MG63 (cell line): ENCODE data around the gene SORCS3. TPM values are rescaled to one million over a fixed set of nuclear protein-coding genes. Genes with fewer than 3 reads are reported as not detected.
"Not testable (repeated sequence)": the region's sequence is repeated elsewhere in the genome, so short reads cannot be mapped to it uniquely, and the experiment has no call there.

ENCODE experiments used
- DNase-seq: peaks from one replicate; pipeline ENCODE4 v3.0.0-alpha.2; 2020
- H3K27me3 ChIP-seq: fragments of 250-450 bp; sonication (Bioruptor Pico); 2 replicates; pipeline ENCODE4 v1.5.1; 2020; ENCODE audit warnings: mild to moderate bottlenecking, moderate library complexity
- H3K36me3 ChIP-seq: fragments of 250-450 bp; sonication (Bioruptor Pico); 2 replicates; pipeline ENCODE4 v1.5.1; 2020; ENCODE audit warnings: mild to moderate bottlenecking, moderate library complexity
- H3K4me3 ChIP-seq: fragments of 250-450 bp; sonication (Bioruptor Pico); 2 replicates; pipeline ENCODE4 v1.5.1; 2020; ENCODE audit warnings: mild to moderate bottlenecking, moderate library complexity
- H3K9me3 ChIP-seq: fragments of 250-450 bp; sonication (Bioruptor Pico); 2 replicates; pipeline ENCODE4 v1.5.1; 2020; ENCODE audit warnings: mild to moderate bottlenecking, moderate library complexity
- total RNA-seq: library from RNA; depleted of rRNA; stranded (reverse); fragments of >200 nt; shearing (Covaris generic); gene quantifications from 2 replicates; pipeline ENCODE4 v1.2.3, GENCODE V29; 2014; ENCODE audit warnings: low replicate concordance

The SORCS3 gene
- total RNA-seq, 1 experiment from 2014 or later, result not detected

DNA sequence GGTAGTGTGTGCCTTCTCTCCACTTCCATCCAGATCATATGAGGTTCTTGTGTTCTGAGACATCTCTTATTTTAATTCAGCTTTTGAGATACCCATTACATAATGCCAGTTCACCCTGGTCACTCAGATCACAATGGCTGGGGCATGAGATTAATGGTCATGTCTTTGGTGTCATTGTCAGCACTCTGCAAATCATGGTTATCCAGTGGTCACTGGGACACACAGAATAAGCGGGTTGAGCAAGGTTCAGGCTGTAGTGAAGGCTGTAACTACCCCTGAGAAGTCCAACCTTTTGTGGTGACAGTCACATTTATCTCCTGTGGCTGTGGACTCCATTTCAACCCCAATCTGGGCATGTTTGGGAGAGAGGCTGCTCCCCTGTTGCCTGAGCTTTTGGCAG, 35.8 kb downstream of the SORCS3 start:
- no peak for DNase-seq
- Histone ChIP-seq H3K27me3 (peaks cover 2% of the 10 kb centered on the region; the same call in 1 of the 2 replicates), H3K9me3 (peaks cover 3% of the 10 kb centered on the region; the same call in 1 of the 2 replicates), H3K4me3 (no peak overlapping the region), H3K36me3 (no peaks in the 10 kb centered on the region)

DNA sequence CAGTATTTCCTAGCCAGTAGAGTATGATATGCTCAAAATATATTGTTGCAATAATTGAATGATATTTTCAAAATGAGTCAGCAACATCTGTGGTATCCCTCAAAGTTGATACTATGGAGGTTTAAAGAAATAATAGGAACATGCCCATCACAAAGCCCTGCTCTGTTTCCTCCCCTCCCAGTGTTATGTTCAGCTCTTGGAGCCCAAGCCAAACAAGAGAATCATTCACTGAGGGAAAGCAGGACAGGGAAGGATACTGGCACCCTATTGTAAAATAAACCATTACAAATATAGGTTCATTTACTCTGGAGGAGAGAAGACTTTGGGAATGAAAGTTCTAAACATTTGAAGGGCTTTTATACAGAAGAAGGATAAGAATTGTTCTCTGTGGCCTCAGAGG, 37.6 kb downstream of the SORCS3 start:
- no peak for DNase-seq
- Histone ChIP-seq H3K4me3 (no peak overlapping the region), H3K9me3 (no peaks in the 10 kb centered on the region), H3K36me3 (no peaks in the 10 kb centered on the region), H3K27me3 (peaks cover 2% of the 10 kb centered on the region; the same call in 1 of the 2 replicates)

DNA sequence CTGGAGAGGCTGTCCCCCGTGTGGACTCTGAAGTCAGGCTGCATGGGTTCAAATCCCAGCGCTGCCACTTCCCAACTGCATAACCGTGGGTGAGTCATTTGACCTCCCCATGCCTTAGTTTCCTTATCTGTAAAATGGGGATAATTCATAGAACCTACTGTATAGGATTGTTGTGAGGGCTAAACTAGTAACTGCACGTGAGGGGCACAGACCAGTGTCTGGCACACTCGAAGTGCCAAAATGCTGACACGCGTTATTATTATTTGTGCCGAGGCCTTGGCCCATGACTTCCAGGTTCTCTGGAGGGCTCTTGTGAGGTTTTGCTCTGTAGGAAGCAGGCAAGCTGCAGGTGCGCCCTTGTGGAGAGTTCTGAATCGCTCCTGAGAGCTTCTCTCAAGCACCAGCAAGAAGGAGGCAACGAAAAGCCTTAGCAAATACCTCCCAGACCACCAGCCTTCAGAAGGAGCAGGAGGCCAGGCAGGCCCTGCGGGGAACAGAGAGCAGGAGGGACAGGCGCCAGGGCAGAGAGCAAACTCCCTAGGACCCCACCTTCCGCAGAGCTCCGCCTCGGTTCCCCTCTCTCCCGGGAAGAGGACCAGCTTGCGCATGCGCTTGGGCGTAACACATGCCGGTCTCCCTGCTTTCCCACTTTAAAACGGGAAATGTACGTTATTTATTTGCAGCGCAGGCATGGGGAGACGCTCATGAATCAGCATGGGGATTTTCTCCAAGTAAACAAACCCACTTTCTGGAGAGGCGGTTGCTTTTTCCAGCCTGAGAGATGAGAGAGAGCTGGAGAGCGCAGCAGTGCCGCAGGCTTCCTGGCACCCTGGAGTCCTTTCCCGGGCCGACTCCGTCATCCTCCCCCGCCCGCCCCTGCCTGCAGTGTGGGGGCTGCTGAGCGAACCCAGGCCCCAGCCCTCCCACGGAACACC, 39.6 kb downstream of the SORCS3 start:
- no peaks in the 10 kb centered on the region for H3K36me3 ChIP-seq
- peak; percentile 56 for DNase-seq
- H3K9me3 ChIP-seq, result no peaks in the 10 kb centered on the region
- H3K4me3 ChIP-seq, result peak overlapping the region; percentile 26
- peaks cover 2% of the 10 kb centered on the region; the same call in 1 of the 2 replicates for H3K27me3 ChIP-seq

DNA sequence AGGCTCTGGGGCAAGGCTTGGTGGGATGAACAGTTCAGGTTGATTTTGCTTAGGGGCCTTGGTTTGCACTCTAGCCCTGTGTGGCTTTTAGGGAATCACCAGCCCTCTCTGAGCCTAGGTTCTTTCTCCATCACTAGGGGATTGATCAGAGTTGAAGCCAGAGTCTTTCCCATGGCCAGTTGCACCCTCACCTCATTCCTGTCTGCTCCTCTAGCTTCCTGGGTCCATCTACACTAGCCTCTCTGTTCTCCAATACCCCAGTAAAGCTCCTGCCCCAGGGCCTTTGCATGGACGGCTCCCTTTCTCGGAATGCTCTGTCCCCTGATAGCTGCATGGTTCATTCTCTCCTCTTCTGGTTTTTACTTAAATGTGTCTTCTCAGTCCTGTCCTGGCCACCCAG, 40.4 kb downstream of the SORCS3 start:
- 0 out of 2 replicates have a peak, but pooled peaks cover 2% of the 10 kb centered on the region for H3K27me3 ChIP-seq
- no peaks in the 10 kb centered on the region for H3K36me3 ChIP-seq
- no peaks in the 10 kb centered on the region for H3K9me3 ChIP-seq
- no peak overlapping the region; the same call in 1 of the 2 replicates for H3K4me3 ChIP-seq
- no peak for DNase-seq

DNA sequence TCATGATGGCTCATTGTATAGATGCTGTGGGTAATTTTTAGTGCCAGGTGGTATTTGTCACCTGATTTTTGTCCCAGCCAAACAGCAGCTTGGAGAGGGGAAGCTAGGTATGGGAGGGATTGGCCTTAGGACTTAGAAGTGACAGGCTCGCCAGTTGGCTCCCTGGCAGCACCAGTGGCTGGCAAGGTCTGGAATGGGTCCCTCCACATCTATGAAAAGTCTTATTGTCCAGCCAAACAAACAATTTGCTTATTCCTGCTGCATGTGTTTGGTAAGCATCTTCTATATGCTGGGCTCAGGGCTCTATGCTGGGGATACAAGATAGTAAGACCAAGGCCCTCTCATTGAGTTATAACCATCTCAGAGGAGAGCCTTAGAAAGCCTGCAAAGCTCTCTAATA, 42.5 kb downstream of the SORCS3 start:
- H3K36me3 ChIP-seq, result no peaks in the 10 kb centered on the region
- no peaks in the 10 kb centered on the region for H3K9me3 ChIP-seq
- no peaks in the 10 kb centered on the region for H3K27me3 ChIP-seq
- no peak for DNase-seq
- H3K4me3 ChIP-seq, result no peak overlapping the region

DNA sequence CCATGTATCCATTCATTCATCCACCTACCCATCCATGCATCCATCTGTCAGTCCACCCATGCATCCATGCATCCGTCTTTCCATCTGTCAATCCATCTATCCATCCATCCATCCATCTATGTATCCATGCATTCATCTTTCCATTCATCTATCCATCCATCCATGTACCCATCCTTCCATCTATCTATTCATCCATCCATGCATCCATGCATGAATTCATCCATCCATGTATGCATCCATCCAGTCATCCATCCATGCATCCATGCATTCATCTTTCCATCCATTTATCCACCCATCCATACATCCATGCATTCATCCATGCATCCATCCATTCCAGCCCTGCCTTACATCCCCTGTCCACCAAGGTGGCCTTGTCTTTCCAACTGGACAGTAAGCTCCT, 45.7 kb downstream of the SORCS3 start:
- H3K27me3 ChIP-seq, result no peaks in the 10 kb centered on the region
- DNase-seq, result no peak
- H3K36me3 ChIP-seq, result no peaks in the 10 kb centered on the region
- no peaks in the 10 kb centered on the region for H3K9me3 ChIP-seq
- no peak overlapping the region for H3K4me3 ChIP-seq

DNA sequence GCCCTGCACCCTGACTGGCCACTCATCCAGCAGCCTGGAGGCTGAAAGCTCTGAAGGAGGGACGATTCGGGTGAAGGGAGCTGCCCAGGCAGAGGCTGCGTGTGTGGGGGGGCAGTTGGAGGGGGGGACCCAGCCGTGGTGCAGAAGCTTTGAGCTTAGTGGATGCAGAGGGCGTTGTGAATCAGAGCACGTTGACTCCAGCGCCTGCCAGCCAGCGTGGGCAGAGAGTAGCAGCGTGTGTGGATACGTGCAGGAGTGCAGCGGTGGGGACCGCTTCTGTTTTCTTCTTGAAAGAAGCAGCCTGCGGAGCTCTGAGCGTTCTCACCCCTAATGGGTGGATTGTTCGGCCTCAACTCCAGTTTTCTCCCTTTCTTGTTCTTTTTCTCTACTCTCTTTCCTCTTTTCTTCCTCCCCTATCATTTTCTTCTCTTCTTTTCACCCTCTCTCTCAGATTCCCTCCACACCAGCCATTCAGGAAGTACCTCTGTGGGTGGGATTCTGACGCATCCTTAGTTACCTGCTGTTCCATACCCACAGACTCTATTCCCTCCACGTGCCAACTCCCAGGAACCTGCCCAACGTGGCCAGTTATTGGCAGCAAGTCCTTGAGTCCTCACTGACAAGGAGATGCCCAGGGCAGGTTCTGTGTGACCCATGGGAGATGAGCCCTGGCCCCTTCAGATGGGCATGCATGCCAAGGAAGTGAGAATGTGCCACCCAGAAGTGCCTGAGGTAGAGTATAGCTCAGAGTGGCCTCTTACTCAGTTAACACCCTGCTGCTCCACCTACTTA, 47.4 kb downstream of the SORCS3 start:
- H3K4me3 ChIP-seq, result no peak overlapping the region
- no peaks in the 10 kb centered on the region for H3K36me3 ChIP-seq
- H3K9me3 ChIP-seq, result no peaks in the 10 kb centered on the region
- H3K27me3 ChIP-seq, result no peaks in the 10 kb centered on the region
- peak; percentile 6 for DNase-seq

DNA sequence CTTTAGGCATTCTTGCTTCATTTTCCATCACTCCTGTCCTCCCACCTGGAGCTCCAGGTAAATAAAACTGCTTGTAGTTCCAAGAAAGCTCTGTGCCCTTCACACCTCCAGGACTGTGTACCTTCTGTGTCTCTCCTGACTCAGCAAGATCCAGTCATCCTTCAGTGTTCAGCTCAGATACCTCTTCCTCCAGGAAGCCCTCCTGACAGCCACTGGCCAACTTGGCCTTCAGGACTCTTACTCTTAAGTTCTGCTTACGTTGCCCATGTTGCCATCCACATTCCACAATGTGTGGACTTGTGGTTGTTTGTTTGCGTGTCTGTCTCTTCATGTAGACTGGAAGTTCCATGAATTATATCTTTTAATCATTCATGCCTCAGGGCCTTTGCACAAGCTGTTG, 48.0 kb downstream of the SORCS3 start:
- Histone ChIP-seq H3K9me3 (no peaks in the 10 kb centered on the region), H3K36me3 (no peaks in the 10 kb centered on the region), H3K4me3 (no peak overlapping the region), H3K27me3 (no peaks in the 10 kb centered on the region)
- DNase-seq, result no peak

DNA sequence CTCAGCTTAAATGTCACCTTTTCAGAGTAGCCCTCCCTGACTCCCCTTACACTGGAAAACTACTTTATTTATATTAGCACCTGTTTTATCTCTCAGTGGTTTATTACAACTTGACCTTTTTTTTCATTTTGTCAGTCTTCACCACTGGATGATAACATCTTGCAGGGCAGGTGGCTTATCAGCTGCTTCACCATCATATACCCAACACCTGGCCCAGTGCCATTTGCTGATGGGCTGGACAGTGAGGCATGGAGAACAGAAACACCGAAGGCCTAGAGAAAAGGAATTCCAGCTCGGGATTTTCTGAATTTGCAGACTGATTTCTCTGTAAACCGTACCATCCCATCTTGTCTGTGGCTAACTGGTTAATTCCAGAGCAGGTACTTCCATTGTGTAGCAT, 48.5 kb downstream of the SORCS3 start:
- no peak overlapping the region for H3K4me3 ChIP-seq
- no peaks in the 10 kb centered on the region for H3K27me3 ChIP-seq

DNA sequence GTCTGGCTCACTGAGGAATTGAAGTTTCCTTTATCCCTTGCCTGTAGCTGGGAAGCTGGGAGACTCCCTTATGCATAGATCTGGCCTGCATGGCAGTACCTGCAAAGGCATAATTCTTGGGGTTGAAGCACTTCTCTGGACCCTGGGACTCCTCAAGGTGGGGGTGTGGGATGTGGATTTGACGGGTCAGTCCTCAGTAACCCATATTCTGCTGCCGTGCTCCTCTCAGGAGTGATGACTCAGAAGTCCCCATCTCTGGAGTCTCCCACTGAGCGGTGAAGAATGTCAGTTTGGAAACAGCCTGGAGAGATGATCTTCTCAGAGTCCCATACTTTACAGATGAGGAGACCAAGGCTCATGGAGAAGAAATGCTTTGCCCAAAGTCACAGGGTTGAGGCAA, 49.0 kb downstream of the SORCS3 start:
- Histone ChIP-seq H3K27me3 (no peaks in the 10 kb centered on the region), H3K4me3 (no peak overlapping the region), H3K9me3 (no peaks in the 10 kb centered on the region), H3K36me3 (no peaks in the 10 kb centered on the region)
- DNase-seq, result no peak

More for the DNA sequence above, 48.5 kb downstream of the SORCS3 start:
- H3K36me3 ChIP-seq, result no peaks in the 10 kb centered on the region
- H3K9me3 ChIP-seq, result no peaks in the 10 kb centered on the region
- no peak for DNase-seq

DNA sequence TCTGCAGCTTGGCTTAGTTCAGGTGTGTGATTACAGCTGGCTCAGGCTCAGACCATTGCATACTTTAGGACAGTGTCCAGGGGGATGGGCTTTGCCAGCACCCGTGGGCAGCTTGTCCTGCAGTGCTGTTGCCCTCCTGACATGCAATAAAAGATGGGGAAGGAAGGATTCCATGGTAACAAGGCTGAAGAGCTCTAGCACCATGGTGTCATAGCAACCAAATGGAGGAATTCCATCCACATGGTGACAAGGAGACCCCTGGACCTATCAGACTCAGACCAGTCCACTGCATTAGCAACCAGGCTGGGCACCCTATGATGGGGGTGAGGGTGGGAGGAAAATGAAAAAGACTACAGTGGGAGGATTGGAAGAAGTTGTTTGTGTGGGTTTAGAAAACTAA, 49.9 kb downstream of the SORCS3 start:
- Histone ChIP-seq H3K36me3 (no peaks in the 10 kb centered on the region), H3K9me3 (no peaks in the 10 kb centered on the region), H3K27me3 (no peaks in the 10 kb centered on the region), H3K4me3 (no peak overlapping the region)
- DNase-seq, result no peak

DNA sequence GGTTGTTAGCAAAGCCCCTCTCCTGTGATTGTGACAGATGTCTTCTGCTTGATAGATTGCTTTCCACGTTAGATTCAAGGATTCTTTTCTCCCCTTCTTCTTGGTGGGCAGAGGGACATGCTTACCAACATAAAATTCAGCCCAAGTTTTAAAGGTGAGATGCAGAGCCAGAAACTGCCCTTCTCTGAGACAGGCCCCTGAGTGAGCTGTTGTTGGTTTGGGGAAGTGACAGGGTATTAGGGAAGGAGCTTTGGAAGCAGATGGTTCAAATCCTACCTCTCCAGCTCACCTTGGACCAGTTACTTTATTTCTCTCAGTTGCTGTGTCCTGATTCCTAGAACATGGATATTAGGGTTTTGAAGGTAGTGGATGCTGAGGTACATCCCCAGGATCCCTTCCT, 53.0 kb downstream of the SORCS3 start:
- Histone ChIP-seq H3K36me3 (no peaks in the 10 kb centered on the region), H3K9me3 (no peaks in the 10 kb centered on the region), H3K4me3 (no peak overlapping the region), H3K27me3 (no peaks in the 10 kb centered on the region)
- DNase-seq, result no peak

DNA sequence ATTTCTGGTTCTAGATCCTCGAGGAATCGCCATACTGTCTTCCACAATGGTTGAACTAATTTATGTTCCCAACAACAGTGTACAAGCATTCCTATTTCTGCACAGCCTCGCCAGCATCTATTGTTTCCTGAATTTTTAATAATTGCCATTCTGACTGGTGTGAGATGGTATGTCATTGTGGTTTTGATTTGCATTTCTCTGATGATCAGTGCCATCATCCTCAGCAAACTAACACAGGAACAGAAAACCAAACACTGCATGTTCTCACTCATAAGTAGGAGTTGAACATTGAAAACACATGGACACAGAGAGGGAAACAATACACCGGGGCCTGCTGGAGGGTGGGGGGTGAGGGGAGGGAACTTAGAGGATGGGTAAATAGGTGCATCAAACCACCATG, 62.2 kb downstream of the SORCS3 start:
- not testable (repeated sequence) for H3K4me3 ChIP-seq, H3K27me3 ChIP-seq, DNase-seq, H3K9me3 ChIP-seq, H3K36me3 ChIP-seq

DNA sequence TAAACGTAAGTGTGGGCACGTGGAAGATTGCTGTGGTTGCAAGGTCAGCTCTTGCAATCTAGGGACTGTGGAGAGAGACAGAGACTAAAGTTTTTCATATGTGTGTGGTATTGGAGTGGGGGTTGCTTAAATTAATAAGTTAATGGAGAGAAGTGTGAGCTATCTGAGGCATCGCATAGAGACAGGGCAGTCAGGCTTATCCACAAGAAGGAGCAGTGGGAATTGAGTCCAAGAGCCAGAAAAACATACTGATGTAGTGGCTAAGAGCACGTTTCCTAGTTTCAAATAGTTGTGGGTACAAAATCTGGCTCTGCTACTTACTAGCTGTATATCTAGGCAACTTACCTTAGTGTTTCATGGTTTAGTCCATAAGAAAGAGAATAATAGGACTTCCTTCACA, 65.8 kb downstream of the SORCS3 start:
- H3K4me3 ChIP-seq, result no peak overlapping the region
- no peaks in the 10 kb centered on the region for H3K36me3 ChIP-seq
- no peaks in the 10 kb centered on the region for H3K9me3 ChIP-seq
- no peaks in the 10 kb centered on the region for H3K27me3 ChIP-seq
- DNase-seq, result no peak

DNA sequence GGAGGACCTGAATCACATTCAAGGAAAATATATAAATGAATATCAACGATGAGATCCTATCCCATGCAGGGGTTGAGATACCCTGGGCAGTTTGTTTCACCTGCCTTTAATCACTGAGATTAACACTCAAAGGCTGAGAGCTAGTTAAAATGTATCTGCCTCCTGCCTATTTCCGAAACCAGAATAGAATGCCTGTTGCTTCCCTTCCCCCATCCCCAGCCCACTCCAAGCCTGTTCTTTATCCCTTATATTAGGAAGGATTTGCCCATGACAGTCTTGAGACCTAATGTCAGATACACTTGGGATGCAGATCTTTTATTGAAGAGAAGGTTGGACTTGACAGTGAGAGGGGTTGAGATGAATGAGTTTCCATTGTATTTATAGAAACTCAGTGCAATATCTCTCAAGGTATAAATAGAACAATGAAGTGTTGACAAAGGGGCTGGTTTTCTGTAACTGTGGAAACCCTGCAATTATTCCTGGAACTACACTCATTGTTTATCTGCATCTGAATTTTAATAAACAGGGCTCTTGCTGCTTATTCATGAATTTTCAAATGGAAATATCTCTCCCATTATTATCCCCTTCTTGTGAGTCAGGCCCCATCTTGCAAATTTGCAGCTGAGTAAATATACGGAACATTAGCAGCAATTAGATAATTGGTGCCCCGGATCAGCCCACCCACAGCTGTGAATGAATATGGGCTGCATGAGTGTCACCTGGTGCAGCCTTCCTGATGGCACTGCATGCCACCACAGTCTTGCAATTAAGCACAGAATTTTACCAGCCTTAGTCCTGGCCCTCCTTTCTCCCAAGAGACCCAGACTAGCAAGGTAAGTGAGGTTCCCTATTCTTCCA, 66.7 kb downstream of the SORCS3 start:
- no peak for DNase-seq
- H3K36me3 ChIP-seq, result no peaks in the 10 kb centered on the region
- H3K9me3 ChIP-seq, result no peaks in the 10 kb centered on the region
- no peaks in the 10 kb centered on the region for H3K27me3 ChIP-seq
- H3K4me3 ChIP-seq, result no peak overlapping the region

DNA sequence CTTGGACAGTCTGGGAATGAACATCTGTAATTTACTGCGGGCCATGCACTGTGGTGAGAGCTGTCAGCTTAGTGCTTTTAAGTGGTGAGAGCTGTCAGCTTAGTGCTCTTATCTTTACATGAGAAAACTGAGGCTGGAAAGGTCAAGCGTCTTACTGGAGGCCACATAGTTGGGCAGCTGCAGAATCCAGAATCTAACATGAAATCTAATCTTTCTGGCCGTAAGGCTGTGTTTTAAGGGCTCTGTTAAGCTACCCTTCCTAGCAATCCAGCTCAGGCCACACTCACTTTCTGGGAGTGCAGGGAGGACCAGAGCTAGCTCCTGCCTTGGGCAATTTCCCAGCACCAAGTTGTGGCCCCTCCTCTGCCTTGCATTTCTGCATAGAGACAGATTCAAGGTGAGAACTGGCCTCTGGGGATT, 70.2 kb downstream of the SORCS3 start:
- H3K9me3 ChIP-seq, result no peaks in the 10 kb centered on the region
- DNase-seq, result no peak
- no peaks in the 10 kb centered on the region for H3K27me3 ChIP-seq
- no peak overlapping the region for H3K4me3 ChIP-seq
- no peaks in the 10 kb centered on the region for H3K36me3 ChIP-seq

DNA sequence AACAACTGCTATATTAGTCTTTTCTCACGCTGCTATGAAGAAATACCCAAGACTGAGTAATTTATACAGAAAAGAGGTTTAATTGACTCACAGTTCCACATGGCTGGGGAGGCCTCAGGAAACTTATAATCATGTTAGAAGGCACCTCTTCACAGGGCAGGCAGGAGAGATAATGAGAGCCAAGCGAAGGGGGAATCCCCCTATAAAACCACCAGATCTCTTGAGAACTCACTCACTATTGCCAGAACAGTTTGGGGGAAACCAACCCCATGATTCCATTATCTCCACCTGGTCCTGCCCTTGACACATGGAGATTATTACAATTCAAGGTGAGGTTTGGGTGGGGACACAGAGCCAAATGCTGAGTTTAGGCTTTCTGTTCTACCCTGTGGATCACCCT, 89.5 kb downstream of the SORCS3 start:
- not testable (repeated sequence) for H3K36me3 ChIP-seq, DNase-seq, H3K27me3 ChIP-seq, H3K4me3 ChIP-seq, H3K9me3 ChIP-seq
